Ishikawa (cell line): Measurements from ENCODE around the gene RPP25.

ENCODE experiments used
- CEBPB ChIP-seq: IDR thresholded peaks from 2 replicates; pipeline ENCODE4 v1.6.1; 2012
- CREB1 ChIP-seq: IDR thresholded peaks from 2 replicates; pipeline ENCODE4 v1.6.1; 2012; ENCODE audit warnings: low read depth
- EGR1 ChIP-seq: IDR thresholded peaks from 2 replicates; pipeline ENCODE4 v1.6.1; 2012
- EP300 ChIP-seq: IDR thresholded peaks from 2 replicates; pipeline ENCODE4 v1.6.1; 2012; ENCODE audit warnings: borderline replicate concordance
- FOXM1 ChIP-seq: IDR thresholded peaks from 2 replicates; pipeline ENCODE4 v1.6.1; 2012; ENCODE audit warnings: low read depth, borderline replicate concordance
- NFIC ChIP-seq: IDR thresholded peaks from 2 replicates; pipeline ENCODE4 v1.6.1; 2012
- RAD21 ChIP-seq: IDR thresholded peaks from 2 replicates; pipeline ENCODE4 v1.6.1; 2012; ENCODE audit warnings: low read depth
- TAF1 ChIP-seq: IDR thresholded peaks from 2 replicates; pipeline ENCODE4 v1.6.1; 2012; ENCODE audit warnings: low read depth, mild to moderate bottlenecking
- TCF12 ChIP-seq: IDR thresholded peaks from 2 replicates; pipeline ENCODE4 v1.6.1; 2012; ENCODE audit warnings: low read depth
- TEAD4 ChIP-seq: IDR thresholded peaks from 2 replicates; pipeline ENCODE4 v1.6.1; 2012
- YY1 ChIP-seq: IDR thresholded peaks from 2 replicates; pipeline ENCODE4 v1.6.1; 2012; ENCODE audit warnings: low read depth
- ZBTB7A ChIP-seq: IDR thresholded peaks from 2 replicates; pipeline ENCODE4 v1.6.1; 2012; ENCODE audit warnings: low read depth
- TF ChIP-seq, protein P1 (sequence below): IDR thresholded peaks from 2 replicates; pipeline ENCODE4 v1.6.1; 2012
- TF ChIP-seq, protein P2 (sequence below): IDR thresholded peaks from 2 replicates; pipeline ENCODE4 v1.6.1; 2012; ENCODE audit warnings: low read depth, mild to moderate bottlenecking
- TF ChIP-seq, protein P3 (sequence below): IDR thresholded peaks from 2 replicates; pipeline ENCODE4 v1.6.1; 2012

The RPP25 gene

DNA sequence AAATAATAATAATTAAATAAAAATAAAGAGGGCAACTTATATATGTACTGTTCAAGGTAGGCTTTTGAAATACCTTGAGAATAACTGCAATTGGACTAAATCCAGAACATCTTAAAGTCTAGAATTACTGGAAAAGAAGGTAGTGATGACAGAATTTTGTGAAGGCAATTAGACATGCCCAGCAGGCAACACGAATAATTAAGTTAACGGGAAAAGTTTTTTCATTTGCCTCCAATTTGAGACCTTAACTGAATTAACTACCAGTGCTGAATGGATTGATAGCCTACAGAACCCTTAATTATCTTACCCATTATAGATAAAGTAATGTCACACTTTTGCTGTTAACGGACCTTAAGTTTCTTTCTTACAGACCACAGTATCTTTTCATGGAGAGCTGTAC is 32.0 kb downstream of the RPP25 start:
- TF ChIP-seq RAD21 (no peak), TCF12 (no peak), TAF1 (no peak), EGR1 (no peak), TEAD4 (no peak), NFIC (no peak), ZBTB7A (no peak), EP300 (no peak), YY1 (no peak), FOXM1 (no peak), CEBPB (no peak), CREB1 (no peak)
- TF ChIP-seq, protein P1, sequence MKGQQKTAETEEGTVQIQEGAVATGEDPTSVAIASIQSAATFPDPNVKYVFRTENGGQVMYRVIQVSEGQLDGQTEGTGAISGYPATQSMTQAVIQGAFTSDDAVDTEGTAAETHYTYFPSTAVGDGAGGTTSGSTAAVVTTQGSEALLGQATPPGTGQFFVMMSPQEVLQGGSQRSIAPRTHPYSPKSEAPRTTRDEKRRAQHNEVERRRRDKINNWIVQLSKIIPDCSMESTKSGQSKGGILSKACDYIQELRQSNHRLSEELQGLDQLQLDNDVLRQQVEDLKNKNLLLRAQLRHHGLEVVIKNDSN, result no peak
- TF ChIP-seq, protein P2, sequence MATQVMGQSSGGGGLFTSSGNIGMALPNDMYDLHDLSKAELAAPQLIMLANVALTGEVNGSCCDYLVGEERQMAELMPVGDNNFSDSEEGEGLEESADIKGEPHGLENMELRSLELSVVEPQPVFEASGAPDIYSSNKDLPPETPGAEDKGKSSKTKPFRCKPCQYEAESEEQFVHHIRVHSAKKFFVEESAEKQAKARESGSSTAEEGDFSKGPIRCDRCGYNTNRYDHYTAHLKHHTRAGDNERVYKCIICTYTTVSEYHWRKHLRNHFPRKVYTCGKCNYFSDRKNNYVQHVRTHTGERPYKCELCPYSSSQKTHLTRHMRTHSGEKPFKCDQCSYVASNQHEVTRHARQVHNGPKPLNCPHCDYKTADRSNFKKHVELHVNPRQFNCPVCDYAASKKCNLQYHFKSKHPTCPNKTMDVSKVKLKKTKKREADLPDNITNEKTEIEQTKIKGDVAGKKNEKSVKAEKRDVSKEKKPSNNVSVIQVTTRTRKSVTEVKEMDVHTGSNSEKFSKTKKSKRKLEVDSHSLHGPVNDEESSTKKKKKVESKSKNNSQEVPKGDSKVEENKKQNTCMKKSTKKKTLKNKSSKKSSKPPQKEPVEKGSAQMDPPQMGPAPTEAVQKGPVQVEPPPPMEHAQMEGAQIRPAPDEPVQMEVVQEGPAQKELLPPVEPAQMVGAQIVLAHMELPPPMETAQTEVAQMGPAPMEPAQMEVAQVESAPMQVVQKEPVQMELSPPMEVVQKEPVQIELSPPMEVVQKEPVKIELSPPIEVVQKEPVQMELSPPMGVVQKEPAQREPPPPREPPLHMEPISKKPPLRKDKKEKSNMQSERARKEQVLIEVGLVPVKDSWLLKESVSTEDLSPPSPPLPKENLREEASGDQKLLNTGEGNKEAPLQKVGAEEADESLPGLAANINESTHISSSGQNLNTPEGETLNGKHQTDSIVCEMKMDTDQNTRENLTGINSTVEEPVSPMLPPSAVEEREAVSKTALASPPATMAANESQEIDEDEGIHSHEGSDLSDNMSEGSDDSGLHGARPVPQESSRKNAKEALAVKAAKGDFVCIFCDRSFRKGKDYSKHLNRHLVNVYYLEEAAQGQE, result no peak
- TF ChIP-seq, protein P3, sequence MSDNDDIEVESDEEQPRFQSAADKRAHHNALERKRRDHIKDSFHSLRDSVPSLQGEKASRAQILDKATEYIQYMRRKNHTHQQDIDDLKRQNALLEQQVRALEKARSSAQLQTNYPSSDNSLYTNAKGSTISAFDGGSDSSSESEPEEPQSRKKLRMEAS, result no peak

DNA sequence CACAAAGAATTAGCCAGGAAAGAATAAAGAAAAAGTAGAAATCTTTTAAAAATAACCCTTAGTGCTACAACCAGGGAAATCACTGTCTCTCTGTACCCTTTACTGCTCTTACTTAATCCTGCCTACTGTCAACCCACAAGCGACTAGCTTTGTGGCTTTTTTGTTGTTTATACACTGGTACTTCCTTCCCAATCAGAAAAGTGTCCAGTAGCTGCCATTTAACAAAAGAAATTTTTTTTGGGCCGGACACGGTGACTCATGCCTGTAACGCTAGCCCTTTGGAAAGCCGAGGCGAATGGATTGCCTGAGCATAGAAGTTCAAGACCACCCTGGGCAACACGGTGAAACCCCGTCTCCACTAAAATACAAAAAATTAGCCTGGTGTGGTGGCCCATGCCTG is 36.1 kb downstream of the RPP25 start:
- TF ChIP-seq, protein P2, result no peak
- TF ChIP-seq EGR1, result no peak

DNA sequence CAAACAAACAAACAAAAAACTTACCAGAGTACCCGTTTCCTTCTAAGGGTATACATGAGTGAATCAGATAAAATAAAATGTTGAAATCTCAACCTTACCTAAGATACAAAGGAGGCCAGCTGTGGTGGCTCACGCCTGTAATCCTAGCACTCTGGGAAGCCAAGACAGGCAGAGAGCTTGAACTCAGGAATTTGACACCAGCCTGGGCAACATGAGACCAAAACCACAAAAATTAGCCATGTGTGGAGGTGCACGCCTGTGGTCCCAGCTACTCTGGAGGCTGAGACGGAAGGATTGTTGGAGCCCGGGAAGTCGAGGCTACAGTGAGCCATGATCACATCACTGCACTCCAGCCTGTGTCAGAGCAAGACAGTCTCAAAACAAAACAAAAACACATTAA is 38.9 kb downstream of the RPP25 start:
- TF ChIP-seq ZBTB7A, result no peak

DNA sequence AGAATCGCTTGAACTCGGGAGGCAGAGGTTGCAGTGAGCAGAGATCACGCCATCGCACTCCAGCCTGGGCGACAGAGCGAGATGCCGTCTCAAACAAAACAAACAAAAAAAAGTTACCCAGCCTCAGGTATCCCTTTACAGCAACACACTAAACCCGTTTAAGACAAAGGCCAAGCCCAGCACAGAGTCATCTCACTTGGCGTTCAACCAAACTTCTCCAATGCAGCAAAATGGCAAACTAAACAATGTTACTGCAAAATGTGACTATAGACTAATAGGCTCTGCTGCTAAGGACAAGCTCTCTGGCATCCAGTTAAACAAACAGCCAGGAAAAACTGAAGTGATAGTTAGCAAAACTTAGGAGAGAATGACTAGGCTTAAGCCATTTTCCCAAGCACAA is 43.5 kb downstream of the RPP25 start:
- no peak for TF ChIP-seq CEBPB

DNA sequence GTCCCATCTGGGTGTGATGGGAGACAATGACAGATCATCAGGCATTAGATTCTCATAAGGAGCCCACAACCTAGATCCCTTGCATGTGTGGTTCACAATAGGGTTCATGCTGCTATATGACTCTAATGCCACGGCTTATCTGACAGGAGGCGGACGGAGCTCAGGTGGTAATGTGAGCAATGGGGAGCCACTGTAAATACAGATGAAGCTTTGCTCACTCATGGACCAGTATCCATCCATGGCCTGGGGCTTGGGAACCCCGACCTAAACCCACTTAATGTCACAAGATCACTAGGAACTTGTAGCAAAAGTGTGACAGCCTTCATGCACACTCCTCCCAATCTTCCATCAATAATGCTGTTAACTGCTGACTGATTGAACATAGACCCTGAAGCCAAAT is 47.9 kb downstream of the RPP25 start:
- TF ChIP-seq NFIC (no peak), EP300 (no peak), TCF12 (no peak), CEBPB (no peak), TAF1 (no peak), CREB1 (no peak)

DNA sequence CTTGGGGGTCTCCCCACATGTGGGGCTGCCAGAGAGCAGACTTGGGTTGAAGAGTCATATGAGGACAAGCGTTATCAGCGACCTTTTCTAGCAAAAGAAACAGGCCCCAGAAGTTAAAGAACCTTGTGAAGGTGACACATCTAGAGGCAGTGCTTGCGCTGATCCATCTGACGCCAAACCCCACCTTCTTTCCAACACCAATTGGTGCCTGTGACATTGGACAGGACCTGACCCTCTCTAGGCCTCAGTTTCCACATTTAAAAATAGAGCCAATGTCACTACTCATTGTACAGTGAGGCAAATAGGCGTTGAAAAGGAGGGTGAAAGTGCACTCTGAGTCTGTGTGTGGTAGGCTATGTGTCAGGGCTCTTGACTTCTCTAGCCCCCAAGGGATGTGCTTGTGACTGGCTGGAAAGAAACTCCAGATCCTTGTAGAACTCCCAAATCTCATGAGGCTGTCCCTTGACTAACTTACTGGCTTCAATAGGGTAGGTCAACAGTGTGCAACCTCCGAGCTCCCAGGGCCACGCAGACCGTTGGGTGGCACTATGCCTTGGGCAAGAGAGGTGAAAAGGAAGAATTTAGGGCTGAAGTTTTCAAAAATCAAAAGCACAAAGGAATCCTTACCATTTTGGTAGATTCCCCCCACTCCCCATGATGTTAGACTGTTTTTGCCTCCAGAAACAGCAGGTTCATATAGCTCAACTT is 49.3 kb downstream of the RPP25 start:
- no peak for TF ChIP-seq ZBTB7A
- no peak for TF ChIP-seq NFIC
- TF ChIP-seq, protein P1, result no peak
- no peak for TF ChIP-seq YY1
- TF ChIP-seq, protein P3, result no peak
- TF ChIP-seq, protein P2, result no peak
- TF ChIP-seq TCF12, result no peak
- TF ChIP-seq CREB1, result no peak
- TF ChIP-seq EP300, result no peak
- TF ChIP-seq CEBPB, result no peak
- TF ChIP-seq EGR1, result no peak
